HG02642 (cell line): ENCODE data around the gene ZNF561.
"Not testable (repeated sequence)": the region's sequence is repeated elsewhere in the genome, so short reads cannot be mapped to it uniquely, and the experiment has no call there.

Source experiments
- ATAC-seq: cut with Tn5 transposase; IDR thresholded peaks from one replicate; pipeline ENCODE4 v1.9.1; 2021; ENCODE audit warnings: mild to moderate bottlenecking; ENCODE audit not compliant: unreplicated experiment, poor library complexity

The ZNF561 gene

DNA sequence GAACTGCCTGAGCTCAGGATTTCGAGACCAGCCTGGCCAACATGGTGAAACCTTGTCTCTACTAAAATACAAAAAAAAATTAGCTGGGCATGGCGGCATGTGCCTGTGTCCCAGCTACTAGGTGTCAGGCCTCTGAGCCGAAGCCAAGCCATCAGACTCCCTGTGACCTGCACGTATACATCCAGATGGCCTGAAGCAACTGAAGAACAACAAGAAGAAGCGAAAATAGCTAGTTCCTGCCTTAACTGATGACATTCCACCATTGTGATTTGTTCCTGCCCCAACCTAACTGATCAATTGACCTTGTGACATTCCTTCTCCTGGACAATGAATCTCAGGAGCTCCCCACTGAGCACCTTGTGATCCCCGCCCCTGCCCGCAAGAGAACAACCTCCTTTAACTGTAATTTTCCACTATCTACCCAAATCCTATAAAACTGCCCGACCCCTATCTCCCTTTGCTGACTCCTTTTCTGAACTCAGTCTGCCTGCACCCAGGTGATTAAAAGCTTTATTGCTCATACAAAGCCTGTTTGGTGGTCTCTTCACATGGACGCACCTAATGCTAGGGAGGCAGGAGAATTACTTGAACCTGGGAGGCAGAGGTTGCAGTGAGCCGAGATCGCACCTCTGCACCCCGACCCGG, 38.8 kb downstream of the ZNF561 start:
- ATAC-seq: not testable (repeated sequence)

- ATAC-seq: no peak
These were observed 40.3 kb downstream of the ZNF561 start for GRCh38 chr19:9580728-9581127.

- no peak for ATAC-seq
These were observed 50.8 kb downstream of the ZNF561 start for GRCh38 chr19:9570255-9570654.

- ATAC-seq: no peak
These were observed 54.3 kb downstream of the ZNF561 start for GRCh38 chr19:9566729-9567128.

- ATAC-seq: no peak
These were observed 54.9 kb downstream of the ZNF561 start for GRCh38 chr19:9565900-9566705.
